GM10266 (cell line): ENCODE measurements around the gene PGAP3.
"Not testable (repeated sequence)": the region's sequence is repeated elsewhere in the genome, so short reads cannot be mapped to it uniquely, and the experiment has no call there.

Experiments used
- DNase-seq: peaks from one replicate; pipeline ENCODE4 v3.0.0; 2012; ENCODE audit errors: extremely low spot score
- TF ChIP-seq, protein P1 (sequence below): IDR thresholded peaks from 2 replicates; pipeline ENCODE4 v1.5.1; 2012; ENCODE audit warnings: mild to moderate bottlenecking, low read depth; ENCODE audit not compliant: control insufficient read depth, insufficient read depth; ENCODE audit errors: missing control alignments

The PGAP3 gene

DNA sequence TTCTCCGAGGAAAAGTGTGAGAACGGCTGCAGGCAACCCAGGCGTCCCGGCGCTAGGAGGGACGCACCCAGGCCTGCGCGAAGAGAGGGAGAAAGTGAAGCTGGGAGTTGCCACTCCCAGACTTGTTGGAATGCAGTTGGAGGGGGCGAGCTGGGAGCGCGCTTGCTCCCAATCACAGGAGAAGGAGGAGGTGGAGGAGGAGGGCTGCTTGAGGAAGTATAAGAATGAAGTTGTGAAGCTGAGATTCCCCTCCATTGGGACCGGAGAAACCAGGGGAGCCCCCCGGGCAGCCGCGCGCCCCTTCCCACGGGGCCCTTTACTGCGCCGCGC lies 11.9 kb upstream of the PGAP3 start, which contains the start of gene ERBB2:
Gene ERBB2, plus strand, starts transcription at position 247 of the 330 bp plus-strand sequence. CDS start 175 bp downstream, outside the sequence.
- no peak for DNase-seq
- TF ChIP-seq, protein P1, sequence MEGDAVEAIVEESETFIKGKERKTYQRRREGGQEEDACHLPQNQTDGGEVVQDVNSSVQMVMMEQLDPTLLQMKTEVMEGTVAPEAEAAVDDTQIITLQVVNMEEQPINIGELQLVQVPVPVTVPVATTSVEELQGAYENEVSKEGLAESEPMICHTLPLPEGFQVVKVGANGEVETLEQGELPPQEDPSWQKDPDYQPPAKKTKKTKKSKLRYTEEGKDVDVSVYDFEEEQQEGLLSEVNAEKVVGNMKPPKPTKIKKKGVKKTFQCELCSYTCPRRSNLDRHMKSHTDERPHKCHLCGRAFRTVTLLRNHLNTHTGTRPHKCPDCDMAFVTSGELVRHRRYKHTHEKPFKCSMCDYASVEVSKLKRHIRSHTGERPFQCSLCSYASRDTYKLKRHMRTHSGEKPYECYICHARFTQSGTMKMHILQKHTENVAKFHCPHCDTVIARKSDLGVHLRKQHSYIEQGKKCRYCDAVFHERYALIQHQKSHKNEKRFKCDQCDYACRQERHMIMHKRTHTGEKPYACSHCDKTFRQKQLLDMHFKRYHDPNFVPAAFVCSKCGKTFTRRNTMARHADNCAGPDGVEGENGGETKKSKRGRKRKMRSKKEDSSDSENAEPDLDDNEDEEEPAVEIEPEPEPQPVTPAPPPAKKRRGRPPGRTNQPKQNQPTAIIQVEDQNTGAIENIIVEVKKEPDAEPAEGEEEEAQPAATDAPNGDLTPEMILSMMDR: no peak

- DNase-seq: not testable (repeated sequence)
Observed at GRCh38 chr17:39699157-39699817, 11.4 kb upstream of the PGAP3 start.

- TF ChIP-seq, protein P1: no peak
- no peak for DNase-seq
Observed at GRCh38 chr17:39697961-39698360, 10.1 kb upstream of the PGAP3 start.

- DNase-seq: no peak
- TF ChIP-seq, protein P1: no peak
Observed at GRCh38 chr17:39696731-39697130, 8.9 kb upstream of the PGAP3 start.

DNA sequence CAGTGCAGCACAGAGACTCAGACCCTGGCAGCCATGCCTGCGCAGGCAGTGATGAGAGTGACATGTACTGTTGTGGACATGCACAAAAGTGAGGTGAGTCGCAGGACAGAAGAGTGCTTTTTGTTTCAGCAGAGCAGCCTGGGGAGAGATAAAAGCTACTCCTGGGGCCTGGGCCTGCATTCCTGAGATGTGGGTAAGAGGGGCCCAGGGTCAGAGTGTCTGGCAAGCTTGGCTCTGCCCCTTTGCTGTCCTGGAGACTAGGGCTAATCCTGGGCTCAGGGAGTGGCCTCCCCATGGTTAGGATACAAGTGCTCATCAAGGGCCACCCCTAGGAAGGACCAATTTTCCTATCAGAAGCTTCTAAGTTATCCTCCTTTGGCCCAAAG lies 7.2 kb upstream of the PGAP3 start:
- no peak for DNase-seq
- TF ChIP-seq, protein P1: no peak

GRCh38 chr17:39694593-39694992 lies 6.7 kb upstream of the PGAP3 start:
- TF ChIP-seq, protein P1: no peak
- DNase-seq: no peak

GRCh38 chr17:39688945-39689344 lies 1.1 kb upstream of the PGAP3 start:
- DNase-seq: no peak
- TF ChIP-seq, protein P1: no peak

GRCh38 chr17:39688475-39688835 lies 598 bp upstream of the PGAP3 start:
- TF ChIP-seq, protein P1: no peak
- no peak for DNase-seq
